HG02970 (cell line): ENCODE measurements around the gene SZRD1.

Source experiments
- ATAC-seq: cut with Tn5 transposase; IDR thresholded peaks from one replicate; pipeline ENCODE4 v1.9.1; 2021; ENCODE audit warnings: mild to moderate bottlenecking, moderate library complexity, moderate number of reproducible peaks; ENCODE audit not compliant: unreplicated experiment, low FRiP score

SZRD1 gene

GRCh38 chr1:16393570-16394521, 26.8 kb downstream of the SZRD1 start:
- ATAC-seq = no peak

DNA sequence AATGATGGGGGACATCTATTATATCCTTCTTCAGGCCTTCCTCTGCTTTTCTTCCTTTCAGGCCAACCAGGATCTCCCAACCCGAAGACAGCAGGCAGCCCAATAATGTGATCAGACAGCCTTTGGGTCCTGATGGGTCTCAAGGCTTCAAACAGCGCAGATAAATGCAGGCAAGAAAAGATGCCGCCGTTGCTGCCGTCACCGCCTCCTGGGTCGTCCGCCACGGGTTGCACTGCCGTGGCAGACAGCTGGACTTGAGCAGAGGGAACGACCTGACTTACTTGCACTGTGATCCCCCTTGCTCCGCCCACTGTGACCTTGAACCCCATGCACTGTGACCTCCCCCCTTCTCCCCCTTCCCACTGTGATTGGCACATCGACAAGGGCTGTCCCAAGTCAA, 27.9 kb downstream of the SZRD1 start:
- no peak for ATAC-seq

GRCh38 chr1:16396591-16396990, 29.5 kb downstream of the SZRD1 start:
- no peak for ATAC-seq

DNA sequence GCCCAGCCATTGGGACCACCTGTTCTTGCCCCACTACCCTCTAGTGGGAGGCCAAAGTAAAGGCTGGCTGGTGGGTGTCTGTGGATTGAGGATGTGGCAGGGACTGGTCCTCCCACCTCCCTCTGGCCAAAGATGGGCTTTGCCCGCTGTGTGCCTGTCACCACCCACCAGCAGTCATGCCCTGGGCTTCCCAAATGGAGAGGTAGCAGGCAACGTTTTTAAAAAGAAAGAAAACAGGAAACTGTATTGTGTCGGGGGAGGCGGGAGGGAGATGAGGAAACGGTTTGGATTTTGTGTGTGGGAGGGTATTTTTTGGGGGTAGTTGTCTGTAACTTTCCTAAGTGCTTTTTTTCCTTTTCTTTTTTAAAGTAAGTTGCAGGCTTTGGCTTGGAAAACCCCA, 30.1 kb downstream of the SZRD1 start:
- no peak for ATAC-seq

DNA sequence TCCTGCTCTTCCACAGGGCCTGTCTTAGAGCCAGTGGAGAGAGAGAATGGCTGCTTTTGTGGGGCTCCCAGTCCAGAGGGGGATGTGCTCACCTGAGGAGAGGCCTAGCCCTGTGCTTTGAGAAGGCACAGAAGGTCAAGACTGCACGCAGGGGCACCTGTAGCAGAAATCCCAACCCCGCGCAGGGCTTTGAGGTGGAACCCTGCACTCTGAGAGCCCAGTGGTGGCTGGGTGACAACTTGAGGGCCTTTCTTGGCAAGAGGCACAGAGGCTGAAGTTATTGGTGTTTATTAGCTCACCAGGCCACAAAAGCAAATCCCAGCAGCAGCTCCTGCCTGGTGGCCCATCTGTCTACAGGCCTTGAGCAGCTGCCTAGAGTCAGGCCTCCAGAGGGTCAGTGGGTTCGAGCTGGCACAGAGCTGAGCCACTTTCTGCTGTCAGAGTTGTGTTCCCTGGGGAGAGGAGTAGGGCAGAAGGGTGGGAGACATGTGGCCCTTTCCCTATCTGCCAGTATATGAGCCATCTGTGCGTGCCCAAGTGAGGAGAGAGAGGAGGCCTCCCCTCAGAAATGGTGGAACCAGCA, 31.4 kb downstream of the SZRD1 start:
- no peak for ATAC-seq

GRCh38 chr1:16402742-16403141, 35.7 kb downstream of the SZRD1 start:
- no peak for ATAC-seq

DNA sequence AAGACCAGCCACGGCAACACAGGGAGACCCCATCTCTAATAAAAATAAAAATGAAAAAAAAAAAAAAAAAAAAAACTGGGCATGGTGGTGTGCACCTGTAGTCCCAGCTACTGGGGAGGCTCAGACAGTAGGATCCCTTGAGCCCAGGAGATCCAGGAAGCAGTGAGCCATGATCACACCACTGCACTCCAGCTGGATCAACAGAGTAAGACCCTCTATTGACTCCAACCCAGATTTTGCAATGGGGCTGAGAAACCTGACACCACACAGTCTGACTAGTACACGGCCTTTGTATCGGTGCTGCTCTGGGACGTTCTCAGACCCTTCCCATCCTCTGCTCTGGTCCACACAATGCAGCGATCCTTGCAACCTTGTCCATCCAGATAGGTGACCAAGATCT, 38.4 kb downstream of the SZRD1 start:
- ATAC-seq = no peak

GRCh38 chr1:16406868-16407267, 39.8 kb downstream of the SZRD1 start:
- no peak for ATAC-seq

DNA sequence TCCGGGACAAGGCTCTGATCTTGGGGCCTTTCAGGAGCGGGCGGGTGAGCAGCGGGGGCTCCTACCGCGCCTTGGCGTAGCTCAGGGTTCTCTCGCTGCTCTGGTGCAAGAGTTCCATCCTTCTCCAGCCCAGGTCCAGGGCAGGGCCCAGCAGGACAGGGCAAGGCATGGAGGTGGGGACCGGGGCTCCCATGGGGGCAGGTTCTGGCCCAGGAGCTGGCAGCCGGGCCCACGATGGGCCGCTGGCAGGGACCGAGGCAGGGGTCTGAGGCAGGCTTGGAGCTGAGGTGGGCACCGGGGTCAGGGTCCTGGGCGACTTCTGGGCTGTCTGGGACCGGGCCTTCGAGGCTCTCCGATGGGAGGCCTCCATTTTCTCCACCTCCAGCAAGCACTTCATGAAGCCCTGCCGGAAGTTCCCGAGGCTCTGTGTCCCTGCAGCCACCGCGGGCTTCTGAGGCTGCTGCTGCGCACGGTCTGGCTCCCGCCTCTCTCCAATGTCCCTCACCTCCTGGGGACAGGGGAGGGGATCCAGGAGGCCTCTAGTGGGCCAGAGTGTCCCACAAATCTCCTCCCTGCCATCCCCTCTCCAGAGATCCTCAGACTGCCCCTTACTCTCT, 42.6 kb downstream of the SZRD1 start:
- ATAC-seq = no peak

DNA sequence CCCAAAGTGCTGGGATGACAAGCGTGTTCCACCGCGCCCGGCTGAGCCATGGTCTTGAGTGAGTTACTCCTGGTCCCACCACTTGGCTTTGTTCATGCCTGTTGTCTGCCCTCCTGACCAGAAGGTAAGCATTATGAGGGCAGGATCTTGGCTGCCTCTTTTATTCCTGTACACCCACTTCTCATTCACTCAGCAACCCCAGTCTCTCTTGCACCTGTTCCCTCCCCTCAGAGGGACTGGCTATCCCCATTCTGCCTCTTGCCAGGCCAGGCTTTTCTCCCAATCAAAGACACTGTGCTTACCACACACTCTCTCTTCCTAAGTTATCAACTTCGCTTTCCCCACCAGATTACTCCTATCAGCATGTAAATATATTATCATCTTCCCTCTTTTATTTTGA, 43.8 kb downstream of the SZRD1 start:
- no peak for ATAC-seq

DNA sequence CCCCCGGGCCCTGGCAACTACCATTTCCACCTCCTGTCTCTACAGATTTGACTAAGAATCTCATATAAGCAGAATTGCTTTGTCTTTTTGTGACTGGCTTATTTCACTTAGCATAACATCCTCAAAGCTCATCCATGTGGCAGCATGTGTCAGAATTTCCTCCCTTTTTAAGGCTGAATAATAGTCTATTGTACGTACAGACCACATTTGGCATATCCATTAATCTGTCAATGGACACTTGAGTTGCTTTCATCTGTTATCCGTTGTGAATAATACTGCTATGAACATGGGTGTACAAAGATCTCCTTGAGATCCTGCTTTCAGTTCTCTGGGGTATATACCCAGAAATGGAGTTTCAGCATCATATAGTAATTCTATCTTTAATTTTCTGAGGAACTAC, 46.1 kb downstream of the SZRD1 start:
- no peak for ATAC-seq

GRCh38 chr1:16418823-16419425, 51.9 kb downstream of the SZRD1 start:
- no peak for ATAC-seq

GRCh38 chr1:16420424-16421118, 53.5 kb downstream of the SZRD1 start:
- peak; percentile 81 for ATAC-seq

GRCh38 chr1:16421201-16421600, 54.2 kb downstream of the SZRD1 start:
- no peak for ATAC-seq

GRCh38 chr1:16422041-16422440, 55.0 kb downstream of the SZRD1 start:
- no peak for ATAC-seq

DNA sequence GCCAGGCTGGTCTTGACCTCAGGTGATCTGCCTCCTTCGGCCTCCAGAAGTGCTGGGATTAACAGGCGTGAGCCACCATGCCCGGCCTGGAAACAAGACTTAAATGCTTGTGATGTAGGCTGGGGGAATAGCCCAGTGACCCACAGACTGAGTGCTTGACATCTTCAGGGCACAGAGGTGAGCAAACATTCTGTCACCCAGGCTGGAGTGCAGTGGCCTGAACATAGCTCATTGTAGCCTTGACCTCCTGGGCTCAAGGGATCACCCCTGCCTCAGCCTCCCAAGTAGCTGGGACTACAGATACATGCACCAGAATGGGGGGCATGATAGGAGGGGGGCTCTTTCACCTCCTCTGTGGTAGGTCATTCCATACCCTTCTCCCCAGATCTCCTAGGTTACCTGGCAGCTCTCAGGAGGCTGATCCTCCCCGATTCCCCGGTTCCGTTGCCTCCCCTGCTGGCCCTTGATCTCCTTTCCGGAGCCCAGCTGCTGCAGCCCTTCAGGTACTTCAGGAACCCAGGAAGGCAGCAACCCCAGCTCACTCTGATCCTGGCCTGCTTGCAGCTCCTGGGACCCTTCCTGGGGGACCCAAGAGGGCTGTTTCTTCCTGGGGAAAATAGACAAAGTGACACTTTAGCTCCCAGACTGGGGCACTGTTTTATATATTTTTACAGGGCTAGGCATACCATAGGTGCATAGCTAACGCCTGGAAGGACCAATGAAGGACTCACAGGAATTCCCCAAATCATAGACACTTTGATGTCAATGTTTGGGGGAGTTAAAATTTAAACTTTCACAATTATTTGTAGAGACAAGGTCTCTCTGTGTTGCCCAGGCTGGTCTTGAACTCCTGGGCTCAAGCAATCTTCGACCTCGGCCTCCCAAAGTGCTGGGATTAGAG, 58.3 kb downstream of the SZRD1 start:
- no peak for ATAC-seq

- ATAC-seq = no peak
Observed at GRCh38 chr1:16430606-16431005, 63.6 kb downstream of the SZRD1 start.

DNA sequence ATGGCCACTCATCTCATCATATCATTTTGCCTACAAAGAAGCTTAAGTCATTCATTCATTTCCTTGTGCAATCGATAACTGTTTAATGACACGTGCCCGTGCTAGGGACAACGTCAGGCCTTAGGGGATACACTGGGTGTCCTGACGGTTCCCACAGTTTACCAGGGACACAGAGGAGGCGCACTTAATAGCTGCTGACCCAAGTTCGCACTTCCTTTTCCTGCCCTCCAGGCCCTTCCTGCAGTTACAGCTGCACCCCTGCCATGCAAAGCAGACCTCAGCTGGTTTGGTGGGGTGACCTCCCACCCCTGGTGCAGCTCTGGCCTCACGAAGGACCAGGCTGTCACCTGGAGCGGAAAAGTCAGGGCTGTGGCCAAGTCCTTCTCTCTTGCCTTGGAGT, 66.0 kb downstream of the SZRD1 start:
- ATAC-seq = no peak

DNA sequence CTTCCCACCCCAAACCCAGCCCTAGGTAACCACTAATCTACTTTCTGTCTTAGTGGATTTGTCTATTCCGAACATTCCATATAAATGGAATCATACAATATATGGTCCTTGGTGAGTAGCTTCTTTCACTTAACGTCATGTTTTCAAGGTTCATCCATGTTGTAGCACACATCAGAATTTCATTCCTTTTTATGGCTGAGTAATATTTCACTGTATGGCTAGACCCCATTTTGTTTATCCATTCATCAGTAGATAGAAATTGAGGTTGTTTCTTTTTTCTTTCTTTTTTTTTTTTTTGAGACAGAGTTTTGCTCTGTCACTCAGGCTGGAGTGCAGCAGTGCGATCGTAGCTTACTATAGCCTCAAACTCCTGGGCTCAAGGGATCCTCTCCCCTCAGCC, 67.0 kb downstream of the SZRD1 start:
- ATAC-seq = no peak

DNA sequence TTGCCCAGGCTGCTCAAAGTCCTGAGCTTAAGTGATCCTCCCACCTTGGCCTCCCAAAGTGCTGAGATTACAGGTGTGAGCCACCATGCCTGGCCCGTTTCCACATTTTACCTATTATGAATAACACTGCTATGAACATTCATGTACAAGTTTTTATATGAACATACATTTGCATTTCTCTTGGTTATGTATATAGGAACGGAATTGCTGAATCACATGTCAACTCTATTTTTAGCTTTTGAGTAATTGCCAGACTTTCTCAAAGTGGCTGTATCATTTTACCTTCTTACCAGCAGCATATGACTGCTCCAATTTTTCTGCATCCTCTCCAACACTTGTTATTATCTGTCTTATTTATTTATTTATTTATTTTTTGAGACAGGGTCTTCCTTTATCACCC, 67.5 kb downstream of the SZRD1 start:
- ATAC-seq = no peak
